ENCODE results near the gene ANAPC1.
"Not testable (repeated sequence)": the region's sequence is repeated elsewhere in the genome, so short reads cannot be mapped to it uniquely, and the experiment has no call there.

DNA sequence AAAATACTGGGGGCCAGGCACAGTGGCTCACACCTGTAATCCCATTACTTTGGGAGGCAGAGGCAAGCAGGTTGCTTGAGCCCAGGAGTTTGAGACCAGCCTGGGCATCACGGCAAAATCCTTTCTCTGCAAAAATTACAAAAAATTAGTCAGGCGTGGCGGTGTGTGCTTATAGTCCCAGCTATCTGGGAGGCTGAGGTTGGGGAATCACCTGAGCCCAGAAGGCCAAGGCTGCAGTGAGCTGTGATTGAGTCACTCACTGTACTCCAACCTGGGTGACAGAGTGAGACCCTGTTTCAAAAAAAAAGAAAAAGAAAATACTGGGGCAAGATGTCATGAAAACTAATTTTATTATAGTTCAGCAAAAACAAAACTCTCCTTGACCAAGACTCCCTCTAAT is 24.0 kb downstream of the ANAPC1 start:
- not testable (repeated sequence) for TF ChIP-seq POLR2A, CTCF, POLR2AphosphoS5 (IDR thresholded peaks at IDR 0.05)
